HCT116 (cell line): Measurements from ENCODE around the gene C1orf53. TPM values are rescaled to one million over a fixed set of nuclear protein-coding genes. Genes with fewer than 3 reads are reported as not detected.

Source experiments
- ATAC-seq: fragments of 200-7000 bp; cut with Tn5 transposase; 2 replicates; pipeline ENCODE4 v1.9.1; 2020; ENCODE audit warnings: mild to moderate bottlenecking, moderate library complexity
- BruUV-seq: library from RNA; stranded (reverse); fragments of 400-500 nt; replicated peaks from 2 replicates; lab custom pipeline; 2021; lab: Mats Ljungman, UMichigan
- CTCF ChIA-PET: fragments of 300-600 bp; sonication (Branson Sonifier 250); formaldehyde crosslinking; loops from one replicate; lab custom pipeline; 2021; ENCODE audit warnings: antibody characterized with exemption; lab: Charles Lee
- POLR2A ChIA-PET: fragments of 300-600, 350-600 bp; sonication (Branson Sonifier 250); formaldehyde crosslinking; loops from one replicate; lab custom pipeline; 2021; ENCODE audit warnings: antibody characterized with exemption; lab: Charles Lee
- RAD21 ChIA-PET, 2 experiments: fragments of 300-600 bp; sonication (Branson Sonifier 250); formaldehyde crosslinking; loops; one replicate each; lab custom pipeline; 2023; ENCODE audit warnings: low total read pairs in 2 of 2; ENCODE audit not compliant: uncharacterized antibody in 2 of 2, unreplicated experiment in 2 of 2, low non-redundant PET in 1 of 2; lab: Charles Lee
- DNase-seq: peaks from one replicate; pipeline ENCODE4 v3.0.0-alpha.2; 2010; ENCODE audit warnings: low read depth, low spot score
- H2AFZ ChIP-seq: fragments of 200-600 bp; shearing (Covaris generic), sonication (generic); 2 replicates; pipeline ENCODE4 v1.6.1; 2017; ENCODE audit warnings: low read depth, mixed run types, mixed read lengths, antibody characterized with exemption, low read length; ENCODE audit not compliant: poor library complexity, severe bottlenecking
- H3K27ac ChIP-seq: 2 replicates; pipeline ENCODE4 v1.5.1; 2012; ENCODE audit warnings: low read depth, low read length
- H3K27me3 ChIP-seq: fragments of 200-600 bp; sonication (generic); 2 replicates; pipeline ENCODE4 v1.6.1; 2016; ENCODE audit warnings: mixed run types, low read length, mixed read lengths; ENCODE audit not compliant: insufficient read depth
- H3K36me3 ChIP-seq, 2 experiments: fragments of 200-500 bp in 1 of 2; fragments of 200-600 bp in 1 of 2; sonication (Bioruptor generic) in 1 of 2; sonication (generic) in 1 of 2; 2 replicates each; pipeline versions ENCODE4 v1.5.1 to v1.6.1; 2014 to 2016; ENCODE audit warnings: low read length in 2 of 2, inconsistent platforms in 1 of 2, mixed read lengths in 1 of 2, mixed run types in 1 of 2; ENCODE audit not compliant: insufficient read depth in 2 of 2, control insufficient read depth in 1 of 2
- H3K4me1 ChIP-seq, 2 experiments: fragments of 200-600 bp in 1 of 2; sonication (generic) in 1 of 2; 2 replicates each; pipeline versions ENCODE4 v1.5.1 to v1.6.1; 2012 to 2017; ENCODE audit warnings: low read length in 2 of 2, inconsistent platforms in 1 of 2, mild to moderate bottlenecking in 1 of 2, mixed read lengths in 1 of 2, mixed run types in 1 of 2, moderate library complexity in 1 of 2; ENCODE audit not compliant: insufficient read depth in 2 of 2, control insufficient read depth in 1 of 2
- H3K4me2 ChIP-seq: fragments of 200-600 bp; sonication (generic); 2 replicates; pipeline ENCODE4 v1.6.1; 2017; ENCODE audit warnings: mixed run types, low read length, mixed read lengths
- H3K4me3 ChIP-seq, 2 experiments: fragments of 200-600 bp in 1 of 2; sonication (generic) in 1 of 2; replicated peaks in 1 of 2; 2 replicates each; pipeline ENCODE4 v1.5.1; 2011 to 2016; ENCODE audit warnings: low read length in 2 of 2, control low read depth in 1 of 2, low read depth in 1 of 2, mild to moderate bottlenecking in 1 of 2, mixed read lengths in 1 of 2, mixed run types in 1 of 2
- H3K79me2 ChIP-seq: fragments of 200-600 bp; sonication (generic); 2 replicates; pipeline ENCODE4 v1.6.1; 2017; ENCODE audit warnings: mild to moderate bottlenecking, mixed run types, low read length, moderate library complexity, mixed read lengths; ENCODE audit not compliant: insufficient read depth
- H3K9ac ChIP-seq: fragments of 200-600 bp; sonication (generic); 2 replicates; pipeline ENCODE4 v1.6.1; 2016; ENCODE audit warnings: low read length, mixed read lengths
- H3K9me2 ChIP-seq: fragments of 200-600 bp; sonication (generic), shearing (Covaris generic); 2 replicates; pipeline ENCODE4 v1.6.1; 2017; ENCODE audit warnings: mixed run types, mild to moderate bottlenecking, moderate library complexity; ENCODE audit not compliant: insufficient read depth
- H3K9me3 ChIP-seq, 2 experiments: fragments of 200-500 bp in 1 of 2; fragments of 200-600 bp in 1 of 2; sonication (Bioruptor generic) in 1 of 2; sonication (generic) in 1 of 2; 2 replicates each; pipeline ENCODE4 v1.6.1; 2014 to 2017; ENCODE audit warnings: low read length in 2 of 2, mixed read lengths in 2 of 2, inconsistent platforms in 1 of 2, low read depth in 1 of 2, mild to moderate bottlenecking in 1 of 2, mixed run types in 1 of 2, moderate library complexity in 1 of 2; ENCODE audit not compliant: control insufficient read depth in 1 of 2, insufficient read depth in 1 of 2
- H4K20me1 ChIP-seq: fragments of 200-600 bp; sonication (generic), shearing (Covaris generic); 2 replicates; pipeline ENCODE4 v1.6.1; 2017; ENCODE audit warnings: mixed run types, mild to moderate bottlenecking, moderate library complexity; ENCODE audit not compliant: insufficient read depth
- CBX3 ChIP-seq: IDR thresholded peaks from 2 replicates; pipeline ENCODE4 v1.6.1; 2012; ENCODE audit warnings: low read depth
- CEBPB ChIP-seq: IDR thresholded peaks from 2 replicates; pipeline ENCODE4 v1.6.1; 2012; ENCODE audit warnings: low read depth
- CTCF ChIP-seq, 3 experiments: fragments of 200-600 bp in 1 of 3; sonication (generic) in 1 of 3; IDR thresholded peaks in 2 of 3; conservative IDR thresholded peaks in 1 of 3; 2 replicates each; pipeline ENCODE4 v1.5.1; 2012 to 2017; ENCODE audit warnings: low read depth in 2 of 3, low read length in 2 of 3, antibody characterized with exemption in 1 of 3, borderline replicate concordance in 1 of 3, control low read depth in 1 of 3, mild to moderate bottlenecking in 1 of 3, mixed read lengths in 1 of 3, mixed run types in 1 of 3, moderate library complexity in 1 of 3; ENCODE audit not compliant: insufficient read depth in 1 of 3
- ELF1 ChIP-seq: IDR thresholded peaks from 2 replicates; pipeline ENCODE4 v1.6.1; 2012; ENCODE audit warnings: low read depth, borderline replicate concordance
- EZH2 ChIP-seq: fragments of 200-600 bp; sonication (generic); IDR thresholded peaks from 2 replicates; pipeline ENCODE4 v1.6.1; 2017; ENCODE audit warnings: antibody characterized with exemption, mixed run types
- EZH2phosphoT487 ChIP-seq: fragments of 200-600 bp; IDR thresholded peaks from 2 replicates; pipeline ENCODE4 v1.6.1; 2018; ENCODE audit warnings: antibody characterized with exemption, borderline replicate concordance
- MAX ChIP-seq: IDR thresholded peaks from 2 replicates; pipeline ENCODE4 v1.6.1; 2012
- POLR2A ChIP-seq: IDR thresholded peaks from 2 replicates; pipeline ENCODE4 v1.7.0; 2011; ENCODE audit warnings: borderline replicate concordance; ENCODE audit not compliant: insufficient read depth, insufficient read length; ENCODE audit errors: extremely low read depth
- POLR2AphosphoS5 ChIP-seq: IDR thresholded peaks from 2 replicates; pipeline ENCODE4 v1.6.1; 2011; ENCODE audit warnings: mild to moderate bottlenecking, low read depth, low read length, moderate library complexity
- RAD21 ChIP-seq: IDR thresholded peaks from 2 replicates; pipeline ENCODE4 v1.6.1; 2012; ENCODE audit warnings: low read depth, mild to moderate bottlenecking
- REST ChIP-seq: IDR thresholded peaks from 2 replicates; pipeline ENCODE4 v1.6.1; 2012; ENCODE audit warnings: low read depth
- SIN3A ChIP-seq: IDR thresholded peaks from 2 replicates; pipeline ENCODE4 v1.6.1; 2012; ENCODE audit warnings: low read depth
- SP1 ChIP-seq: IDR thresholded peaks from 2 replicates; pipeline ENCODE4 v1.6.1; 2012; ENCODE audit warnings: low read depth
- TCF7L2 ChIP-seq: IDR thresholded peaks from 2 replicates; pipeline ENCODE4 v1.7.0; 2011; ENCODE audit warnings: borderline replicate concordance, inconsistent platforms; ENCODE audit not compliant: insufficient read depth, insufficient read length; ENCODE audit errors: extremely low read depth
- YY1 ChIP-seq: IDR thresholded peaks from 2 replicates; pipeline ENCODE4 v1.6.1; 2011; ENCODE audit warnings: low read length, low read depth, moderate library complexity, mild to moderate bottlenecking; ENCODE audit not compliant: insufficient replicate concordance; ENCODE audit errors: extremely low read depth
- ZFX ChIP-seq: fragments of 450-650 bp; IDR thresholded peaks from 2 replicates; pipeline ENCODE4 v1.6.1; 2017
- ZNF274 ChIP-seq: fragments of 200-500 bp; sonication (Bioruptor generic); IDR thresholded peaks from 2 replicates; pipeline ENCODE4 v1.6.1; 2014; ENCODE audit warnings: mild to moderate bottlenecking, low read depth, low read length, inconsistent platforms
- intact Hi-C: fragments of 100-400 bp; cut with micrococcal nuclease; formaldehyde crosslinking; loops from 2 replicates; pipeline ENCODE4 v1.10.0; 2022
- total RNA-seq: library from RNA; stranded (reverse); gene quantifications from one replicate; pipeline ENCODE4 v1.2.1, GENCODE V29; 2021; ENCODE audit not compliant: unreplicated experiment
- TF ChIP-seq, protein P1 (sequence below): IDR thresholded peaks from 2 replicates; pipeline ENCODE4 v1.6.1; 2011; ENCODE audit warnings: mild to moderate bottlenecking, low read length, moderate library complexity; ENCODE audit not compliant: insufficient replicate concordance; ENCODE audit errors: extremely low read depth
- TF ChIP-seq, protein P2 (sequence below): IDR thresholded peaks from 2 replicates; pipeline ENCODE4 v1.6.1; 2012

Gene C1orf53
- total RNA-seq, 1 experiment from 2014 or later, result 4.2 TPM

DNA sequence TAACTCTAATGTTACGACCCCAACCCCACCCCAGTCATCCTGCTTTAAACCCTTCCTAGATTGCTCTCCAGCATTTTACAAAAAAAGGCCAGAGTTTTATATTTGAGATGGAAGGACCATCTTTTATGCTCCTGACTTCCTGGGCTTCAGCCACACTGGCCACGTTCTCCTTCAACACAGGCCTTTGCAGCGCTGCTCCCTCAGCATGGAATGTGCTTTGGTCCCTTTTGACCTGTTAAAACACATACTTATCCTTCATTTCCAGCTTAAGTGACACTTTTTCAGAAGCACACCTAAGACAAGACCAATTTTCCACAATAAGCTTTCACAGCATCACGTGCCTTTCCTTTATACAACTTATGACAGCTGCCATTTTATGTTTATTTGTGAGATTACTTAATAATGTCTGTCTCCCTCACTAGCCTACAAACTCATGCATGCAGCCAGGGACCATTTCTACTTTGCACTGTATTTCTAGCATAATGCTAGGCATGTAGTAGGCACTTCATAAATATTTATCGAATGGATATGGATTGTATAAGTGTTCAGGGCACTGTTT lies 49.3 kb downstream of the C1orf53 start:
- POLR2A ChIA-PET, result no interaction called here
- Histone ChIP-seq H3K79me2 (no peaks in the 10 kb centered on the region), H3K4me3 (no peak overlapping the region), H3K36me3 (no peaks in the 10 kb centered on the region), H2AFZ (no peak overlapping the region), H3K27me3 (no peaks in the 10 kb centered on the region), H3K4me2 (no peak overlapping the region), H3K4me1 (no peaks in the 10 kb centered on the region), H3K27ac (no peak overlapping the region), H4K20me1 (no peaks in the 10 kb centered on the region), H3K9me3 (no peaks in the 10 kb centered on the region), H3K9me2 (no peaks in the 10 kb centered on the region), H3K9ac (no peak overlapping the region)
- no TSS peak for BruUV-seq
- DNase-seq (no peak), ATAC-seq (no peak)
- TF ChIP-seq EZH2phosphoT487, result no peak
- no peak for TF ChIP-seq RAD21
- TF ChIP-seq POLR2A, result no peak
- no peak for TF ChIP-seq ZNF274
- TF ChIP-seq MAX, result no peak
- TF ChIP-seq ZFX, result no peak
- no peak for TF ChIP-seq CBX3
- TF ChIP-seq EZH2, result no peak
- no peak for TF ChIP-seq CEBPB
- TF ChIP-seq REST, result no peak
- TF ChIP-seq CTCF (IDR thresholded peaks at IDR 0.05 in 2 of 3, conservative IDR thresholded peaks at IDR 0.05 in 1 of 3; ENCODE audit: borderline replicate concordance in 1 of 3, insufficient read depth in 1 of 3, low read depth in 2 of 3, low read length in 2 of 3), result no peak
- TF ChIP-seq, protein P1, sequence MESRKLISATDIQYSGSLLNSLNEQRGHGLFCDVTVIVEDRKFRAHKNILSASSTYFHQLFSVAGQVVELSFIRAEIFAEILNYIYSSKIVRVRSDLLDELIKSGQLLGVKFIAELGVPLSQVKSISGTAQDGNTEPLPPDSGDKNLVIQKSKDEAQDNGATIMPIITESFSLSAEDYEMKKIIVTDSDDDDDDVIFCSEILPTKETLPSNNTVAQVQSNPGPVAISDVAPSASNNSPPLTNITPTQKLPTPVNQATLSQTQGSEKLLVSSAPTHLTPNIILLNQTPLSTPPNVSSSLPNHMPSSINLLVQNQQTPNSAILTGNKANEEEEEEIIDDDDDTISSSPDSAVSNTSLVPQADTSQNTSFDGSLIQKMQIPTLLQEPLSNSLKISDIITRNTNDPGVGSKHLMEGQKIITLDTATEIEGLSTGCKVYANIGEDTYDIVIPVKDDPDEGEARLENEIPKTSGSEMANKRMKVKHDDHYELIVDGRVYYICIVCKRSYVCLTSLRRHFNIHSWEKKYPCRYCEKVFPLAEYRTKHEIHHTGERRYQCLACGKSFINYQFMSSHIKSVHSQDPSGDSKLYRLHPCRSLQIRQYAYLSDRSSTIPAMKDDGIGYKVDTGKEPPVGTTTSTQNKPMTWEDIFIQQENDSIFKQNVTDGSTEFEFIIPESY, result no peak
- TF ChIP-seq, protein P2, sequence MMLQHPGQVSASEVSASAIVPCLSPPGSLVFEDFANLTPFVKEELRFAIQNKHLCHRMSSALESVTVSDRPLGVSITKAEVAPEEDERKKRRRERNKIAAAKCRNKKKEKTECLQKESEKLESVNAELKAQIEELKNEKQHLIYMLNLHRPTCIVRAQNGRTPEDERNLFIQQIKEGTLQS, result no peak
- no peak for TF ChIP-seq SP1
- TF ChIP-seq POLR2AphosphoS5, result no peak
- TF ChIP-seq ELF1, result no peak
- TF ChIP-seq SIN3A, result no peak
- TF ChIP-seq TCF7L2, result no peak
- no peak for TF ChIP-seq YY1
- intact Hi-C loops, result no loop called here
- RAD21 ChIA-PET, result no interaction called here
- CTCF ChIA-PET, result no interaction called here
